PC-9 (cell line): ENCODE measurements around the gene KRTAP10-7. TPM values are rescaled to one million over a fixed set of nuclear protein-coding genes. Genes with fewer than 3 reads are reported as not detected.

Experiments used
- BruUV-seq: library from RNA; stranded (reverse); fragments of 400-500 nt; replicated peaks from 2 replicates; lab custom pipeline; 2021; lab: Mats Ljungman, UMichigan
- CTCF ChIA-PET: fragments of 300-600 bp; sonication (Branson Sonifier 250); formaldehyde crosslinking; loops from one replicate; lab custom pipeline; 2022; ENCODE audit warnings: antibody characterized with exemption; lab: Charles Lee
- POLR2A ChIA-PET: fragments of 300-600 bp; sonication (Branson Sonifier 250); formaldehyde crosslinking; loops from one replicate; lab custom pipeline; 2022; ENCODE audit warnings: antibody characterized with exemption; ENCODE audit not compliant: unreplicated experiment; lab: Charles Lee
- DNase-seq, 2 experiments: peaks; one replicate each; pipeline versions ENCODE4 v3.0.0 to v3.0.0-alpha.2; 2015 to 2022; ENCODE audit warnings: mixed read lengths in 1 of 2
- H2AFZ ChIP-seq: fragments of 200-600 bp; sonication (generic); 2 replicates; pipeline ENCODE4 v1.8.1; 2017; ENCODE audit warnings: antibody characterized with exemption
- H3F3A ChIP-seq: fragments of 200-600 bp; sonication (generic); 2 replicates; pipeline ENCODE4 v1.8.1; 2017; ENCODE audit warnings: antibody characterized with exemption, mild to moderate bottlenecking, low read depth; ENCODE audit not compliant: insufficient read depth
- H3K27ac ChIP-seq: fragments of 200-600 bp; sonication (generic); 2 replicates; pipeline ENCODE4 v1.6.1; 2016; ENCODE audit warnings: mixed run types
- H3K27me3 ChIP-seq: fragments of 200-600 bp; sonication (generic); 2 replicates; pipeline ENCODE4 v1.6.1; 2016; ENCODE audit warnings: low read depth, mixed run types; ENCODE audit not compliant: insufficient read depth
- H3K36me3 ChIP-seq: fragments of 200-600 bp; sonication (generic); 2 replicates; pipeline ENCODE4 v1.6.1; 2016; ENCODE audit warnings: low read depth, mixed run types
- H3K4me1 ChIP-seq: fragments of 200-600 bp; sonication (generic); replicated peaks from 2 replicates; pipeline ENCODE4 v1.6.1; 2016; ENCODE audit warnings: mixed run types; ENCODE audit not compliant: insufficient read depth
- H3K4me2 ChIP-seq: fragments of 200-600 bp; sonication (generic); 2 replicates; pipeline ENCODE4 v1.6.1; 2017; ENCODE audit warnings: mixed run types
- H3K4me3 ChIP-seq: fragments of 200-600 bp; sonication (generic); 2 replicates; pipeline ENCODE4 v1.6.1; 2016; ENCODE audit warnings: mixed run types
- H3K79me2 ChIP-seq: fragments of 200-600 bp; sonication (generic); 2 replicates; pipeline ENCODE4 v1.6.1; 2017; ENCODE audit warnings: low read depth, mixed run types
- H3K9me2 ChIP-seq: fragments of 200-600 bp; sonication (generic); 2 replicates; pipeline ENCODE4 v1.8.1; 2017; ENCODE audit warnings: mild to moderate bottlenecking; ENCODE audit not compliant: insufficient read depth
- H3K9me3 ChIP-seq: fragments of 200-600 bp; sonication (generic); 2 replicates; pipeline ENCODE4 v1.8.1; 2016; ENCODE audit warnings: low read depth; ENCODE audit not compliant: insufficient read depth
- H4K20me1 ChIP-seq: fragments of 200-600 bp; sonication (generic); 2 replicates; pipeline ENCODE4 v1.8.1; 2017; ENCODE audit not compliant: insufficient read depth
- CTCF ChIP-seq: fragments of 200-600 bp; sonication (generic); conservative IDR thresholded peaks from 2 replicates; pipeline ENCODE4 v1.6.1; 2017; ENCODE audit warnings: mixed run types, antibody characterized with exemption, mild to moderate bottlenecking, moderate library complexity
- EZH2 ChIP-seq: fragments of 200-600 bp; sonication (generic); IDR thresholded peaks from 2 replicates; pipeline ENCODE4 v1.8.0; 2017; ENCODE audit warnings: antibody characterized with exemption, low read depth
- intact Hi-C: fragments of 100-400 bp; cut with micrococcal nuclease; formaldehyde crosslinking; loops from one replicate; pipeline ENCODE4 v1.10.0; 2022; ENCODE audit not compliant: unreplicated experiment
- total RNA-seq: library from RNA; stranded (reverse); gene quantifications from 2 replicates; pipeline ENCODE4 v1.2.3, GENCODE V29; 2021

The KRTAP10-7 gene
- total RNA-seq, 1 experiment from 2014 or later: not detected

- H3K4me2 ChIP-seq: no peak overlapping the region
- no TSS peak for BruUV-seq
- peaks cover 42% of the 10 kb centered on the region for H3K27me3 ChIP-seq
- H3K27ac ChIP-seq: no peak overlapping the region
- intact Hi-C loops: no loop called here
- no peaks in the 10 kb centered on the region for H4K20me1 ChIP-seq
- CTCF ChIA-PET: no interaction called here
- no peak overlapping the region for H3K4me3 ChIP-seq
- H3K4me1 ChIP-seq: no peaks in the 10 kb centered on the region
- H3K9me2 ChIP-seq: no peaks in the 10 kb centered on the region
- no peaks in the 10 kb centered on the region for H3K36me3 ChIP-seq
- H3F3A ChIP-seq: no peaks in the 10 kb centered on the region
- DNase-seq: no peak
- TF ChIP-seq CTCF (no peak), EZH2 (no peak)
- no peaks in the 10 kb centered on the region for H3K9me3 ChIP-seq
- no peak overlapping the region for H2AFZ ChIP-seq
- POLR2A ChIA-PET: no interaction called here
- no peaks in the 10 kb centered on the region for H3K79me2 ChIP-seq
Observed at GRCh38 chr21:44615911-44616590, 15.7 kb downstream of the KRTAP10-7 start.

DNA sequence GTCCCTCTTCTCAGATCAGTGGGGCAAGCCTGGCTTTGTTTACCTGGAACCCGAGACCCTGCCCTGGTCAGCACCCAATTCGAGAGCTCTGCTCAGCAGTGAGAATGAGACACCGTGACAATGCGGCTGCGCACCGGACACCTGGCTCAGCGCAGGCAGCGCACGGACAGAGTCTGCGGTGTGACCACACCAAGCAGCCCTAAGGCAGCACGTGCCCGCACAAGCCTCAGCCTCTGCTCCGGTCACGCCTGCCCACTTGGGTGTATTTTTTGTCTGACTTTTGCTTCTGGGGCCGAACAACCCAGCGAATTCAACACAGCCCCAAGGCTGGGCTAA, 16.2 kb downstream of the KRTAP10-7 start:
- Histone ChIP-seq H3K36me3 (no peaks in the 10 kb centered on the region), H3K4me1 (no peaks in the 10 kb centered on the region), H2AFZ (no peak overlapping the region), H3K4me3 (no peak overlapping the region), H3K27me3 (peaks cover 42% of the 10 kb centered on the region), H3K9me3 (no peaks in the 10 kb centered on the region), H3K9me2 (no peaks in the 10 kb centered on the region), H4K20me1 (no peaks in the 10 kb centered on the region), H3K27ac (no peak overlapping the region), H3K4me2 (no peak overlapping the region), H3K79me2 (no peaks in the 10 kb centered on the region), H3F3A (no peaks in the 10 kb centered on the region)
- TF ChIP-seq CTCF (no peak), EZH2 (no peak)
- ChIA-PET POLR2A (no interaction called here), CTCF (no interaction called here)
- BruUV-seq: no TSS peak
- DNase-seq: no peak
- intact Hi-C loops: no loop called here

GRCh38 chr21:44617071-44617501, 16.7 kb downstream of the KRTAP10-7 start:
- Histone ChIP-seq H3F3A (no peaks in the 10 kb centered on the region), H3K27me3 (peaks cover 42% of the 10 kb centered on the region), H3K79me2 (no peaks in the 10 kb centered on the region), H4K20me1 (no peaks in the 10 kb centered on the region), H3K27ac (no peak overlapping the region), H3K9me3 (no peaks in the 10 kb centered on the region), H3K4me3 (no peak overlapping the region), H3K4me2 (no peak overlapping the region), H3K4me1 (no peaks in the 10 kb centered on the region), H3K36me3 (no peaks in the 10 kb centered on the region), H3K9me2 (no peaks in the 10 kb centered on the region), H2AFZ (no peak overlapping the region)
- ChIA-PET CTCF (no interaction called here), POLR2A (no interaction called here)
- intact Hi-C loops: no loop called here
- TF ChIP-seq CTCF (no peak), EZH2 (no peak)
- no peak for DNase-seq
- BruUV-seq: no TSS peak
